ENCODE results near the gene GAPVD1.
"Not testable (repeated sequence)": the region's sequence is repeated elsewhere in the genome, so short reads cannot be mapped to it uniquely, and the experiment has no call there.

GAPVD1 gene

GRCh38 chr9:125258832-125259534 lies 2.6 kb upstream of the GAPVD1 start:
- peak overlapping the region; percentile 89 for H3K27ac ChIP-seq (replicated peaks)
- no peak overlapping the region for H3K4me3 ChIP-seq (replicated peaks; ENCODE audit: insufficient read depth, low read length)
- no peak; the same call in 1 of the 2 replicates for TF ChIP-seq GABPA (IDR thresholded peaks at IDR 0.05; ENCODE audit: low read depth)
- peak; percentile 80 for TF ChIP-seq SPI1 (IDR thresholded peaks at IDR 0.05; ENCODE audit: borderline replicate concordance, low read depth)
- TF ChIP-seq REST (IDR thresholded peaks at IDR 0.05; ENCODE audit: insufficient replicate concordance, low read depth) = peak; percentile 60
- TF ChIP-seq POLR2AphosphoS5 (IDR thresholded peaks at IDR 0.05; ENCODE audit: low read depth) = peak; percentile 74
- TF ChIP-seq CTCF (IDR thresholded peaks at IDR 0.05; ENCODE audit: insufficient read depth, low read length) = no peak
- H3K27me3 ChIP-seq (ENCODE audit: insufficient read depth, poor library complexity, severe bottlenecking) = no peaks in the 10 kb centered on the region
- peak; percentile 69 to 92 for DNase-seq (ENCODE audit: low read depth in 1 of 2, low spot score in 1 of 2)

GRCh38 chr9:125260561-125260960 lies 1.1 kb upstream of the GAPVD1 start:
- peak overlapping the region; percentile 89 for H3K27ac ChIP-seq (replicated peaks)
- no peak overlapping the region for H3K4me3 ChIP-seq (replicated peaks; ENCODE audit: insufficient read depth, low read length)
- TF ChIP-seq GABPA (IDR thresholded peaks at IDR 0.05; ENCODE audit: low read depth) (no peak), REST (IDR thresholded peaks at IDR 0.05; ENCODE audit: insufficient replicate concordance, low read depth) (peak; percentile 77), POLR2AphosphoS5 (IDR thresholded peaks at IDR 0.05; ENCODE audit: low read depth) (no peak), SPI1 (IDR thresholded peaks at IDR 0.05; ENCODE audit: borderline replicate concordance, low read depth) (no peak), CTCF (IDR thresholded peaks at IDR 0.05; ENCODE audit: insufficient read depth, low read length) (no peak)
- no peaks in the 10 kb centered on the region for H3K27me3 ChIP-seq (ENCODE audit: insufficient read depth, poor library complexity, severe bottlenecking)
- DNase-seq (ENCODE audit: low read depth in 1 of 2, low spot score in 1 of 2) = no peak

GRCh38 chr9:125262294-125262991 lies 817 bp downstream of the GAPVD1 start:
- H3K27ac ChIP-seq (replicated peaks) = peak overlapping the region; percentile 89
- DNase-seq (ENCODE audit: low read depth in 1 of 2, low spot score in 1 of 2) = no peak
- TF ChIP-seq SPI1 (IDR thresholded peaks at IDR 0.05; ENCODE audit: borderline replicate concordance, low read depth) (no peak), POLR2AphosphoS5 (IDR thresholded peaks at IDR 0.05; ENCODE audit: low read depth) (no peak), REST (IDR thresholded peaks at IDR 0.05; ENCODE audit: insufficient replicate concordance, low read depth) (no peak), GABPA (IDR thresholded peaks at IDR 0.05; ENCODE audit: low read depth) (no peak), CTCF (IDR thresholded peaks at IDR 0.05; ENCODE audit: insufficient read depth, low read length) (no peak)
- H3K4me3 ChIP-seq (replicated peaks; ENCODE audit: insufficient read depth, low read length) = peak overlapping the region; percentile 96
- H3K27me3 ChIP-seq (ENCODE audit: insufficient read depth, poor library complexity, severe bottlenecking) = no peaks in the 10 kb centered on the region

GRCh38 chr9:125264068-125264467 lies 2.4 kb downstream of the GAPVD1 start:
- H3K4me3 ChIP-seq (replicated peaks; ENCODE audit: insufficient read depth, low read length); H3K27me3 ChIP-seq (ENCODE audit: insufficient read depth, poor library complexity, severe bottlenecking); DNase-seq (ENCODE audit: low read depth in 1 of 2, low spot score in 1 of 2); H3K27ac ChIP-seq (replicated peaks): not testable (repeated sequence)
